Caco-2 (cell line): ENCODE data around the gene DUSP6. TPM values are rescaled to one million over a fixed set of nuclear protein-coding genes. Genes with fewer than 3 reads are reported as not detected.

Experiments
- BruUV-seq: library from RNA; stranded (reverse); fragments of 400-500 nt; replicated peaks from 2 replicates; lab custom pipeline; 2021; lab: Mats Ljungman, UMichigan
- CTCF ChIA-PET: fragments of 300-600 bp; sonication (Branson Sonifier 250); formaldehyde crosslinking; loops from one replicate; lab custom pipeline; 2022; ENCODE audit warnings: antibody characterized with exemption; lab: Charles Lee
- POLR2A ChIA-PET: fragments of 300-600 bp; sonication (Branson Sonifier 250); formaldehyde crosslinking; loops from one replicate; lab custom pipeline; 2022; ENCODE audit warnings: antibody characterized with exemption; lab: Charles Lee
- DNase-seq, 2 experiments: peaks; one replicate each; pipeline versions ENCODE4 v3.0.0 to v3.0.0-alpha.2; 2020 to 2022
- H3K27me3 ChIP-seq: replicated peaks from 2 replicates; pipeline ENCODE4 v1.6.0; 2011; ENCODE audit warnings: low read length; ENCODE audit not compliant: control insufficient read depth, insufficient read depth
- H3K36me3 ChIP-seq: 2 replicates; pipeline ENCODE4 v1.5.1; 2011; ENCODE audit warnings: low read length; ENCODE audit not compliant: control insufficient read depth, insufficient read depth
- H3K4me1 ChIP-seq: fragments of 250-450 bp; sonication (Bioruptor Pico); 2 replicates; pipeline ENCODE4 v1.5.1; 2020; ENCODE audit warnings: mild to moderate bottlenecking
- H3K4me3 ChIP-seq: 2 replicates; pipeline ENCODE4 v1.5.1; 2011; ENCODE audit warnings: low read depth, mild to moderate bottlenecking, control low read depth, low read length
- H3K9me3 ChIP-seq: fragments of 250-450 bp; sonication (Bioruptor Pico); 2 replicates; pipeline ENCODE4 v1.5.1; 2020; ENCODE audit warnings: mild to moderate bottlenecking, moderate library complexity
- H3K27ac Mint-ChIP-seq: one replicate; pipeline ENCODE4 v1.8.0; 2022; ENCODE audit warnings: mixed read lengths; ENCODE audit not compliant: unreplicated experiment
- H3K27me3 Mint-ChIP-seq: one replicate; pipeline ENCODE4 v1.8.0; 2022; ENCODE audit warnings: mixed read lengths; ENCODE audit not compliant: insufficient read depth, unreplicated experiment
- H3K36me3 Mint-ChIP-seq: one replicate; pipeline ENCODE4 v1.8.0; 2022; ENCODE audit warnings: mild to moderate bottlenecking, mixed read lengths; ENCODE audit not compliant: insufficient read depth, unreplicated experiment
- H3K4me1 Mint-ChIP-seq: one replicate; pipeline ENCODE4 v1.8.0; 2022; ENCODE audit warnings: low read depth, mixed read lengths; ENCODE audit not compliant: unreplicated experiment
- H3K4me3 Mint-ChIP-seq: one replicate; pipeline ENCODE4 v1.8.0; 2022; ENCODE audit warnings: mild to moderate bottlenecking, moderate library complexity, mixed read lengths; ENCODE audit not compliant: unreplicated experiment
- H3K9me3 Mint-ChIP-seq: one replicate; pipeline ENCODE4 v1.8.0; 2022; ENCODE audit warnings: mixed read lengths; ENCODE audit not compliant: unreplicated experiment
- intact Hi-C: fragments of 100-400 bp; cut with micrococcal nuclease; formaldehyde crosslinking; loops from one replicate; pipeline ENCODE4 v1.10.0; 2022; ENCODE audit not compliant: unreplicated experiment
- total RNA-seq: library from RNA; stranded (reverse); gene quantifications from 2 replicates; pipeline ENCODE4 v1.2.3, GENCODE V29; 2022
- TF ChIP-seq, protein P1 (sequence below), 2 experiments: fragments of 200-600 bp in 1 of 2; IDR thresholded peaks; 1 replicate in 1 of 2; 2 replicates in 1 of 2; pipeline versions ENCODE4 v1.5.1 to v1.8.0; 2011 to 2022; ENCODE audit warnings: antibody characterized with exemption in 1 of 2, control low read depth in 1 of 2, inconsistent platforms in 1 of 2, low read depth in 1 of 2, low read length in 1 of 2, mild to moderate bottlenecking in 1 of 2, moderate library complexity in 1 of 2; ENCODE audit not compliant: insufficient read depth in 1 of 2, severe bottlenecking in 1 of 2, unreplicated experiment in 1 of 2

Gene DUSP6
- total RNA-seq, 1 experiment from 2014 or later: 22.4 TPM

DNA sequence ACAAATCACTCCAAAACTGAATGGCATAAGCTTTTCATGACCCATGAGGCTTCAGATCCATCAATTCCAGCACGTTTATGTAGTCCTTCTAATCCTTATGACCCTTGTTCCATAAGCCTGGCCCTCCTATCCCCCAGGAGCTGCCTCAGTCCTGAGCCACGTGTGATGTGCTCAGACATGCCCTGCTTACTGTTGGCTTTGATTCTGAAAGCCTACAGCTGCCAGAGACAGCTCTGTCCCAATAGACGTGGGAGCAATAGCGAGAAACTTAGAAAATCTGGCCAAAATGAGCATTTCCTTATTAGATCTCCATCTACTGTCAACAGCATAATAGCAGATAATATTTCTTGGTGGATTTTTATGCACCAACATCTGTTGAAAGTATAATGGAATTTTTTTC, 33.2 kb downstream of the DUSP6 start:
- no peak overlapping the region for H3K4me3 ChIP-seq

DNA sequence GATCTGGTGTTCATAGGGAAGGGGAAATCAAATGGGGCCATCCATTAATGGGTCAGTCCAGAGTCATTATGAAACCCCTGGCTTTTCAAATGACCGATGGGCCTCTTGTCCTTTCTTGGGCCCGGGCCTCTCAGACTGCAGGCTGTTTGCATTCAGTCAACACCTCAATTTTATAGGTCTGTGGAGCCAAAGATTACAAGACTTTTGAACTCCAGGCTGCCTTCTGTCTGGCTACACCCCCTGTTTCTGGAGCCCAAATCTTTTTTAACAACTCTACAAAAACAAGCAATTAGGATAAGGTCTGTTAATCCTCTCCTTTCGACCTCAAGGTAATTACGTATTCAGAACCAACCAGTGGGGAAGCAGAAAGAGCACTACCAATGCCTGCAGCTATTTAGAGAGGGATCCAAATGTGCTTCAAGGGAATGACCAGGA, 35.6 kb downstream of the DUSP6 start:
- Mint-ChIP-seq H3K27me3 (no peaks in the 10 kb centered on the region), H3K4me1 (peaks cover 8% of the 10 kb centered on the region), H3K36me3 (no peaks in the 10 kb centered on the region), H3K9me3 (no peaks in the 10 kb centered on the region), H3K4me3 (peak overlapping the region; percentile 20), H3K27ac (peak overlapping the region; percentile 9)
- Histone ChIP-seq H3K4me1 (peaks cover 9% of the 10 kb centered on the region), H3K27me3 (no peaks in the 10 kb centered on the region), H3K36me3 (no peaks in the 10 kb centered on the region), H3K9me3 (no peaks in the 10 kb centered on the region), H3K4me3 (no peak overlapping the region)
- TF ChIP-seq, protein P1, sequence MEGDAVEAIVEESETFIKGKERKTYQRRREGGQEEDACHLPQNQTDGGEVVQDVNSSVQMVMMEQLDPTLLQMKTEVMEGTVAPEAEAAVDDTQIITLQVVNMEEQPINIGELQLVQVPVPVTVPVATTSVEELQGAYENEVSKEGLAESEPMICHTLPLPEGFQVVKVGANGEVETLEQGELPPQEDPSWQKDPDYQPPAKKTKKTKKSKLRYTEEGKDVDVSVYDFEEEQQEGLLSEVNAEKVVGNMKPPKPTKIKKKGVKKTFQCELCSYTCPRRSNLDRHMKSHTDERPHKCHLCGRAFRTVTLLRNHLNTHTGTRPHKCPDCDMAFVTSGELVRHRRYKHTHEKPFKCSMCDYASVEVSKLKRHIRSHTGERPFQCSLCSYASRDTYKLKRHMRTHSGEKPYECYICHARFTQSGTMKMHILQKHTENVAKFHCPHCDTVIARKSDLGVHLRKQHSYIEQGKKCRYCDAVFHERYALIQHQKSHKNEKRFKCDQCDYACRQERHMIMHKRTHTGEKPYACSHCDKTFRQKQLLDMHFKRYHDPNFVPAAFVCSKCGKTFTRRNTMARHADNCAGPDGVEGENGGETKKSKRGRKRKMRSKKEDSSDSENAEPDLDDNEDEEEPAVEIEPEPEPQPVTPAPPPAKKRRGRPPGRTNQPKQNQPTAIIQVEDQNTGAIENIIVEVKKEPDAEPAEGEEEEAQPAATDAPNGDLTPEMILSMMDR (IDR thresholded peaks at IDR 0.05; ENCODE audit: insufficient read depth in 1 of 2, low read depth in 1 of 2, low read length in 1 of 2, severe bottlenecking in 1 of 2, unreplicated experiment in 1 of 2): no peak
- peak in 1 of 2 experiments; percentile 41 for DNase-seq
- no TSS peak for BruUV-seq
- intact Hi-C loops: loop anchor here (1.0 kb wide), 1 partner anchor 10 kb away; no protein-coding TSS in a partner anchor
- ChIA-PET POLR2A (interaction anchor here (0.8 kb wide), 1 partner anchor 63 kb away, joined by 3 read pairs; no protein-coding TSS in a partner anchor), CTCF (no interaction called here)

More for the DNA sequence above, 33.2 kb downstream of the DUSP6 start:
- no peaks in the 10 kb centered on the region for H3K9me3 Mint-ChIP-seq
- intact Hi-C loops: no loop called here
- CTCF ChIA-PET: no interaction called here
- Histone ChIP-seq H3K27me3 (no peaks in the 10 kb centered on the region), H3K4me1 (peaks cover 9% of the 10 kb centered on the region), H3K9me3 (no peaks in the 10 kb centered on the region), H3K36me3 (no peaks in the 10 kb centered on the region)
- no peaks in the 10 kb centered on the region for H3K27me3 Mint-ChIP-seq
- TF ChIP-seq, protein P1 (IDR thresholded peaks at IDR 0.05; ENCODE audit: insufficient read depth in 1 of 2, low read depth in 1 of 2, low read length in 1 of 2, severe bottlenecking in 1 of 2, unreplicated experiment in 1 of 2): no peak
- peaks cover 11% of the 10 kb centered on the region for H3K4me1 Mint-ChIP-seq
- DNase-seq: no peak
- H3K4me3 Mint-ChIP-seq: no peak overlapping the region
- H3K36me3 Mint-ChIP-seq: no peaks in the 10 kb centered on the region
- no TSS peak for BruUV-seq
- H3K27ac Mint-ChIP-seq: no peak overlapping the region
- POLR2A ChIA-PET: no interaction called here

DNA sequence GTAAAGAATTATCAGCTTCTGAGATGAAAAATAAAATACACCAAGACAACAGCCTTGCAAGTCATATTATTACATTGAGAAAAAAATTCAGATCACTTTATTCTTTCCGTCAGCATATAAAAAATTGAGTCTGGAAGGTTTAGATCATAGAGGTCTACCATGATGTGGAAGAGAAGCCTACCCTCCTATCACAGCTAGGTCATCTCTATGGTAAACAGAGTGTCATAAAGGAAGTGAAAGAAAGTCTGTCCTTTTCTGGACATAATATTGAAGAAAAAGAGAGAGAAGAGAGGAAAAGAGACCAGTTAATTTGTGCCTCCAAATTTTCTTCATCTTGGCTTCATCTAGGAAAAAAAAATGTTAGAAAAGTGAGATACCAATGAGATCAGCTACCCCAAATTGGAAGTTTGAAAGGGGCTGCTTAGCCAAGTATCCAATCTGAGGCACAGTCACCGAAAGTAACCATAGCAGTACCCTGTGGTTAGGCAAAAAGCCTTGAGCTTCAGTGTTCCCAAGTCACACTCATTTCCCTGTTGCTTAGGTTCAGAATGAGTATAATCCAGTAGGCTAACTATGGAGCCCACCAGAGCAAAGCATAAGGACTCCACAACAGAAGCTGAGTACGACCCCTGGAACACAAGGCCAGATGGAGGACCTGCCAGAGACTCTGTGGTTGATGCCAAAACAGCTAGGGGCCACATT, 38.1 kb downstream of the DUSP6 start:
- TF ChIP-seq, protein P1 (IDR thresholded peaks at IDR 0.05; ENCODE audit: insufficient read depth in 1 of 2, low read depth in 1 of 2, low read length in 1 of 2, severe bottlenecking in 1 of 2, unreplicated experiment in 1 of 2): no peak
- peaks cover 8% of the 10 kb centered on the region for H3K4me1 Mint-ChIP-seq
- Histone ChIP-seq H3K9me3 (no peaks in the 10 kb centered on the region), H3K36me3 (no peaks in the 10 kb centered on the region), H3K4me1 (peaks cover 9% of the 10 kb centered on the region), H3K4me3 (no peak overlapping the region), H3K27me3 (no peaks in the 10 kb centered on the region)
- H3K9me3 Mint-ChIP-seq: no peaks in the 10 kb centered on the region
- intact Hi-C loops: no loop called here
- CTCF ChIA-PET: no interaction called here
- no peak overlapping the region for H3K27ac Mint-ChIP-seq
- H3K36me3 Mint-ChIP-seq: no peaks in the 10 kb centered on the region
- no peak for DNase-seq
- POLR2A ChIA-PET: no interaction called here
- BruUV-seq: no TSS peak
- H3K4me3 Mint-ChIP-seq: no peak overlapping the region
- H3K27me3 Mint-ChIP-seq: no peaks in the 10 kb centered on the region
